GM19395 (cell line): ENCODE results near the gene GPR42.
"Not testable (repeated sequence)": the region's sequence is repeated elsewhere in the genome, so short reads cannot be mapped to it uniquely, and the experiment has no call there.

Source experiments
- ATAC-seq: cut with Tn5 transposase; IDR thresholded peaks from one replicate; pipeline ENCODE4 v1.9.1; 2021; ENCODE audit warnings: mild to moderate bottlenecking, moderate library complexity; ENCODE audit not compliant: unreplicated experiment

The GPR42 gene

DNA sequence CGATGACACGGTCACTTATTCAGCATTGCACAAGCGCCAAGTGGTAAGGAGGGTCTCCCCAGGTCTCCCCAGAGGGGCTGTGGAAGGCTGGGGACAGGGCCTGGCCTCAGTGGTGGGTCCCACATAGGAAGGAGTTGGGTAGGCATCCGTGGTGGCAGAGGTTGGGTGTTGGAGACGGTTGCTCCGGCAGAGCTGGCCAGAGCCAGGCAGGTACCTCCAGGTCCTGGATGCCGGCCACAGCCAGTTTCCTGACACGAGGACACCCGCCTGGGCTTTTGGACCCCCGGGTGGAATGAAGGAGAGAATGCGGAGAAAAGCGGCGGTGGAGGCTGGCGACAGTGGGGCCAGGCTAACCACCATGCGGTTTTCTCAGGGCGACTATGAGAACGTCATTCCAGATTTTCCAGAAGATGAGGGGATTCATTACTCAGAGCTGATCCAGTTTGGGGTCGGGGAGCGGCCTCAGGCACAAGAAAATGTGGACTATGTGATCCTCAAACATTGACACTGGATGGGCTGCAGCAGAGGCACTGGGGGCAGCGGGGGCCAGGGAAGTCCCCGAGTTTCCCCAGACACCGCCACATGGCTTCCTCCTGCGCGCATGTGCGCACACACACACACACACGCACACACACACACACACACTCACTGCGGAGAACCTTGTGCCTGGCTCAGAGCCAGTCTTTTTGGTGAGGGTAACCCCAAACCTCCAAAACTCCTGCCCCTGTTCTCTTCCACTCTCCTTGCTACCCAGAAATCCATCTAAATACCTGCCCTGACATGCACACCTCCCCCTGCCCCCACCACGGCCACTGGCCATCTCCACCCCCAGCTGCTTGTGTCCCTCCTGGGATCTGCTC is 24.4 kb upstream of the GPR42 start:
- no peak for ATAC-seq

DNA sequence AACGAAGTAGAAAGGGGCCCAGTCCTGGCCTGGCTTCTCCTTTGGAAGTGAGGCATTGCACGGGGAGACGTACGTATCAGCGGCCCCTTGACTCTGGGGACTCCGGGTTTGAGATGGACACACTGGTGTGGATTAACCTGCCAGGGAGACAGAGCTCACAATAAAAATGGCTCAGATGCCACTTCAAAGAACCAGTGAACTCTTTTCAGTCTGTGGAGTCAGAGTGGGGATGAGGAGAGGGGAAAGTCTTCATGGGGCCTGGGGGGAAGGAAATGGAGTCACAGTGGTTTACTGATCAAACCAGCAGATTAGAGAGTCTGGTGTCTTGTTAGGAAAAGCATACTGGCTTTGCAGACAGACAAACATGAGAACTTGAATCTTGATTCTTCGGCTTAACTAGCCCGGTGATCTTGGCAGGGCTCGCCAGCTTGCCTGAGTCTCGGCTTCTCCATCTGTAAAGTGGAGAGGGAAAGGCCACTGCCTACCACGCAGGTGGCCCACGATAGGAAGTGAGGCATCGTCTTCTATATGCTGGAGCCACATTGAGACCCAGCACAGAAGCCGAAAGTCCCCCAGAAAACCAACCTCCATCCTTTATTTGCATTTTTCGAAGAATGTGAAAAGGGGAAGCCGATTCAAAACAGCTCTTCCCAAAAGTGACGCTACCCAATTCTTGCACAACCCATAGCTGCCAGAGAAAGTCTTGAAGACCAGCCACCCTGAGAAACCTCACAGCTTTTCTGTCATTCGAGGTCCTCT is 23.5 kb upstream of the GPR42 start, which contains the start of gene FFAR1:
Gene FFAR1 (plus strand): TSS at position 732 of the 759 bp plus-strand sequence. CDS start 3,650 bp downstream, outside the sequence.
- ATAC-seq, result peak; percentile 63

DNA sequence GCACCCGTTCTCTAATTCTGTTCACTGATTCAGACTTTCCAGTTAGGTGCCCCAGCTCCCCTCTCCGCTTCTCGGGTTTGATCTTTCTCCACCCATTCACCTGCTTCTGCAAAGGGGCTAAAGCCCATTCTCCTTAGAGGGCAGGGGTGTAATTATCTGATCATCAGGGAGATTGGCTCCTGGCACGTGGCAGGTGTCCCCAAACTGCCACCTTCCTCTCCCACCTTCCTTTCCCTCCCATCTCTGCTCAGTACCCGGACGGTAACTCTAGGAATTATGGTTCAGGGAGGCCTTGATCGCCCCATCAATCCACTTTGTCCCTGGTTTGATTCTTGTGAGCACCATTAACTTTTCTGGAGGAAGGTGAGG is 23.0 kb upstream of the GPR42 start:
- ATAC-seq, result no peak

DNA sequence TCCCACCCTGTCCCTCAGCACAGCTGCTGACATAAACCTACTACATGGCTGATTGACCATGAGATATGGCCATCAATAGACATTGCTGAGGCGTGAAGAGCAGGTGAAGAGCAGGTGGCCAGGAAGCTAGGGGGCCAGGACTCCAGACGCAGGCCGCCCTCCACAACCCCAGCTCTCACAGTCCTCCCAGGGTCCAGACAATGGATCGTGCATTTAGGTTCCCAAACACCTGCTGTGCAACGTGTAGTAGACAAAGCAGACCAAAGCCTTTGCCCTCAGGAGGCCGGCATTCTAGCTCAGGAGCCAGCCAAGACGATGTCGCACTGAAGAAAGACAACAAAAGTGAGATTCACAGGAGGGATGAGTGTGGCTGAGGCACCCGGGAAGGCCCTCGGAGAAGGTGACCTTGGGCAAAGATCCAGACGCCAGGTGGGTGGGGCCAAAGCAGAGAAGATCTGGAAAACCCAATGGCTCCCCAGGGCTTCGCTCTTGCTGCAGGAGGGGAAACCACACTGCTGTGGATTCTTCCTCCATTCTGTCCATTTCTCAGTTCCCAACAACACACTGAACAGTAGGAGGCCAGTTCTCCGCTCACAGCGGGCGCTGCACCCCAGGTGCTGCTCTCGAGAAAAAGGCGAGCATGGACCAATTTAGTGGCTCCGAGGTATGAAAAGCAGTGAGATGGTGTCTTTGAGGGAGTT is 21.8 kb upstream of the GPR42 start:
- no peak for ATAC-seq

DNA sequence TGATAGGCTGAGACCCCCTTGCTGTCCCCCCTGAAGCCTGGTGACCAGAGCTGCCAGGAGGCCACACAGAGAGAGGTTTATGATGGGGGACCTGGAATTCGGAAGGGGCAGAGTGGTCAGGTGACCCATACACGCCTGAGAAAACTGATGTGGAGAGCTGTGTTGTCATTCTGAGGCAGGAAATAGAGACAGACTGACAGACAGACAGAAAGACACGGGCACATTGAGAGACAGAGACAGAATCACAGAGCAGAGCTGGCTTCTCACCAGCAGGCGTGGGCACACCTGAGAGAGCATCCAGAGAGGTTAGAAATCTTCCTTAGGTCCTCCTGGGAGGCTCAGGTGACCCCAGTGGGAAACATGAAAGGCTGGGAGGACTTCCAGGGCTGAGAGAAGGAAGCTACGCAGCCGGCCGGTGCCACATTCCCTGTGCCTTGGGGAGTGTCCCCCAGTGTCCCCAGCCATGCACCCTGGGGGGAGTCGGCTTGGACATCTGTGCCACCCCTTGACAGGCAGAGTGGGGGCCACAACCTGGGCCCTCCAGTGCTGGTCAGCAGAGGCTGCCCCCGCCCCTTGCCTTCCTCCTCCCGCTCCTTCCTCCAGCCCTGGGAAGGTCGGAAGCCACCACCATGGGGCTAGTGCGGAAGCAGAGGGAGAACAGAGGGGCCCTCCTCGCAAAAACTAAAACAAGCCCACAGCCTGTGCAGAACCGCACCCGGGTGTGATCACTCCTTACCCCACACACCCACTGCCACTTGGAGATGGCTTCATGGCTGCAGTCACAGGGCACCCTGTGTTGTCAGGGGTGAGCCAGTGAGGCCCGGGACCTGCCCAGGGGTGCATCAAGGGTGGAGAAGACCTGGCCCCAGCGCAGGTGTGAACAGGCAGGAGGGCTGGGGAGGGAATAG is 21.0 kb upstream of the GPR42 start:
- no peak for ATAC-seq

DNA sequence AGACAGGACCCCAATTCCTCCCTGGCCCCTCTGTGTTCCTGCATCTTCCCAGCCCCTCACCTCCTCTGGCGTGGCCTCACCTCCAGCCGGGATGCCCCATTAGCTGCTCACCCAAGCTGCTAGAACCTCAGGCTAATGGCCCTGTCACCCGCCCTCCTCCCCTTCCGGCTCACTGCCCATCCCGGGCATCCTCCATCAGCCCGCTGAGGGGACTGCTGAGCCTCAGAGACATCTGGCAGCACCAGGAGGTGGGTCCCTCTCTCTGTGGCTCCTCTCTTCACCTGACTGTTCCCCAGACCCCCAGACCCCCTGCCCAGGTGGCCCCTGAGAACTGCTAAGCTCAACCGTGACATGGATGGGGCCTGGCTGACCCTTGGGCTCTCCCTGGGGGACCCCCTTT is 20.3 kb upstream of the GPR42 start:
- no peak for ATAC-seq

DNA sequence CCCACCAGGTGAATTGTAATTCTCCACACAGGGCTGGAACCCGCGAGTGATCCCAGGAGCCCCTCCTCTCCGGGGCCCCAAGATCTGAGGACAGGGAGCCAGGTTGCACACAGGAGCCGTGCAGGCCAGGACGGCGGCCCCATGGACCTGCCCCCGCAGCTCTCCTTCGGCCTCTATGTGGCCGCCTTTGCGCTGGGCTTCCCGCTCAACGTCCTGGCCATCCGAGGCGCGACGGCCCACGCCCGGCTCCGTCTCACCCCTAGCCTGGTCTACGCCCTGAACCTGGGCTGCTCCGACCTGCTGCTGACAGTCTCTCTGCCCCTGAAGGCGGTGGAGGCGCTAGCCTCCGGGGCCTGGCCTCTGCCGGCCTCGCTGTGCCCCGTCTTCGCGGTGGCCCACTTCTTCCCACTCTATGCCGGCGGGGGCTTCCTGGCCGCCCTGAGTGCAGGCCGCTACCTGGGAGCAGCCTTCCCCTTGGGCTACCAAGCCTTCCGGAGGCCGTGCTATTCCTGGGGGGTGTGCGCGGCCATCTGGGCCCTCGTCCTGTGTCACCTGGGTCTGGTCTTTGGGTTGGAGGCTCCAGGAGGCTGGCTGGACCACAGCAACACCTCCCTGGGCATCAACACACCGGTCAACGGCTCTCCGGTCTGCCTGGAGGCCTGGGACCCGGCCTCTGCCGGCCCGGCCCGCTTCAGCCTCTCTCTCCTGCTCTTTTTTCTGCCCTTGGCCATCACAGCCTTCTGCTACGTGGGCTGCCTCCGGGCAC is 19.3 kb upstream of the GPR42 start:
- ATAC-seq, result no peak

DNA sequence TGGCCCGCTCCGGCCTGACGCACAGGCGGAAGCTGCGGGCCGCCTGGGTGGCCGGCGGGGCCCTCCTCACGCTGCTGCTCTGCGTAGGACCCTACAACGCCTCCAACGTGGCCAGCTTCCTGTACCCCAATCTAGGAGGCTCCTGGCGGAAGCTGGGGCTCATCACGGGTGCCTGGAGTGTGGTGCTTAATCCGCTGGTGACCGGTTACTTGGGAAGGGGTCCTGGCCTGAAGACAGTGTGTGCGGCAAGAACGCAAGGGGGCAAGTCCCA is 18.8 kb upstream of the GPR42 start:
- no peak for ATAC-seq

DNA sequence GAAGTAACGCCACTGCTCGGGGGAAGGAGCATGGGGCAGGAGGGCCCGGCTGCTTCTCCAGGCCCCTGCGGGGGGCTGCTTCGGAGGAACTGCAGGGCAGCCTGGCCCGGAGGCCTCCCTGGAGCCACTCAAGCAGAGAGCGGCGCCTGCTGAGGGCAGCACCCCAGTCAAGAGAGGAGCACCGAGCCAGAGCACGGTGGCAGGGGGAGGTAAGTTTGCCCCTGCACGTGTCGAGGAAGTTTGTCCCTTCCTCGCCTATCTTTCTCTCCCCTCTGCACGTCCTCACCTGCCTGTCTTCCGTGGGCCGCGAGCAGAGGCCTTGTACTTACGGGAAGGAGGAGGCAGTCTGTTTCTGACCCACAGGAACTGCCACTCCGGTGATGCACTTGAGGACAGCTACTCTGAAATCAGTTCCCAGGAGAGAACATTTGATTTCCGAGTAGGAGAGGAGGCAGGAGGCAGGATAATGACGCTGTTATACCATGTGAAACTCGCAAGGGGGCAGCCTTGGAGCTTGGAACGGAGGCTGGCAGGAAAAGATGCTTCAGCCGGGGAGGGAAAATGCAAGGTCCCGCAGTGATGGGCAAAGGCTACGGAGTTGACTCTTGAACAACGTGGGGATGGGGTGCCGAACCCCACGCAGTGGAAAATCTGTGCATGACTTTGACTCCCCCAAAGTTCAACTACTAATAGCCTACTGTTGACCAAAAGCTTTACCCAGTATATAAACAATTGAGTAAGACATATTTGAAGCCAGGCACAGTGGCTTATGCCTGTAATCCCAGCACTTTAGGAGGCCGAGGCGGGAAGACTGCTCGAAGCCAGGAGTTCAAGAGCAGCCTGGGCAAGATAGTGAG is 18.2 kb upstream of the GPR42 start:
- no peak for ATAC-seq

DNA sequence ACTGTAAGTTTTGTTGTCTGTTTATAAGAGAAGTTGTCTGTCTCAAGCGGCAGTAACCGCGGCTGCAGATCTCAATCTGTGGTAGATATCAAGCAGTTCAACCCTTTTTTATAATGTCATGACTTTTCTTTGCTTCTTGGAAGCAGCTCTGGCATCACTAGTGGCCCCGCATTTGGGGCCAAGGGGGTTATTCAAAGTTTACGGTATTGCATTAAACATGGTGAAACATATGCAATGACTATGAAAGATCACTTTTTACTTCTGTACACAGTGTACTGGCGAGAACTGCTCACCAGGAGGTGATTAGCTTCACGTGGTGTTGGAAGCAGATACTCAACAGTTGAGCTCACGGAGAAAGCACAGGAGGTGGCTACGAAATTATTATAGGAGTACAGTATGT is 17.2 kb upstream of the GPR42 start:
- ATAC-seq, result no peak

DNA sequence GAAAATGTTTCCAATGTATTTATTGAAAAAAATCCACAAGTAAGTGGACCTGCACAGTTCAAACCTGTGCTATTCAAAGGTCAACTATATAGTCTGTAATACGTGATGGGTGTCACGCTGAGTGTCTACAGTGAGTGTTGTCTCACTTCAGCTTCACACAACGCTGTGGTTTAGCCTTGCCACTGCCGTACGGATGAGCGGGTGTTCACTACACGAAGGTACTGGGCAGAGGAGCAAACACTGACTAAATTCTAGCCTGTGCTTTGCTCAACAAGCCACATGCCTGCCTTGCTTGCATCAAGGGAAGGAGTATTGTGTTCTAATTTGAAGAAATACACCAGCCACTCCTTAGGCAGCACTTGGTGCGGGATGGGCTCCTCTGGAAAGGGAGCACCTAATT is 16.0 kb upstream of the GPR42 start:
- no peak for ATAC-seq

DNA sequence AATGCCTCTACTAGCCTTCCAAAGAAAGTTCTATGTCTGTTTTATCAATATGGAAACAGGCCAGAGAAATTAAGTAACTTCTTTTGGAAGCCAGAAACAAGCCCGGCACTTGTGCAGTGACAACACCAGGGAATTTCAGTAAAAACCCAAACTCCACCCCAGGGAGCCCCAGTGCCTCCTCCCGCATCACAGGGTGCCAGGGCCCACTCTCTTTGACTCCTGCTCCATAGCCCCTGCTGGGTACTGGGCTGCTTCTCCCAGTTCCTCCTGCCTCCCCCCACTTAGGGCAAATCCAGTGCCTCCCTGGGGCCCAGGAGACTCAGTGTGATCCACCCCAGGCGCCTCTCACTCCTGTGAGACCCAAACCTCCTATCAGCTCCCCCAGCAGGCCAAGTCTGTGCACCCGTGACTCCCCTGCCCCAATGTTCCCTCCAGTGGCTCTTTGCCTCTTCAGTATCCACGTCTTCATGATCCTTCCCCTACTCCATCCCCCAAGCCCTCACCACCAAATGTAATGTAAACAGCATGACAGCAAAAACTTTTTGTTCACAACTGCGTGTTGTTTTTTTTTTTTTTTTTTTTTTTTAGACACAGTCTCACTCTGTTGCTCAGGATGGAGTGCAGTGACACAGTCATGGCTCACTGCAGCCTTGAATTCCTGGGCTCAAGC is 14.9 kb upstream of the GPR42 start:
- ATAC-seq, result no peak

DNA sequence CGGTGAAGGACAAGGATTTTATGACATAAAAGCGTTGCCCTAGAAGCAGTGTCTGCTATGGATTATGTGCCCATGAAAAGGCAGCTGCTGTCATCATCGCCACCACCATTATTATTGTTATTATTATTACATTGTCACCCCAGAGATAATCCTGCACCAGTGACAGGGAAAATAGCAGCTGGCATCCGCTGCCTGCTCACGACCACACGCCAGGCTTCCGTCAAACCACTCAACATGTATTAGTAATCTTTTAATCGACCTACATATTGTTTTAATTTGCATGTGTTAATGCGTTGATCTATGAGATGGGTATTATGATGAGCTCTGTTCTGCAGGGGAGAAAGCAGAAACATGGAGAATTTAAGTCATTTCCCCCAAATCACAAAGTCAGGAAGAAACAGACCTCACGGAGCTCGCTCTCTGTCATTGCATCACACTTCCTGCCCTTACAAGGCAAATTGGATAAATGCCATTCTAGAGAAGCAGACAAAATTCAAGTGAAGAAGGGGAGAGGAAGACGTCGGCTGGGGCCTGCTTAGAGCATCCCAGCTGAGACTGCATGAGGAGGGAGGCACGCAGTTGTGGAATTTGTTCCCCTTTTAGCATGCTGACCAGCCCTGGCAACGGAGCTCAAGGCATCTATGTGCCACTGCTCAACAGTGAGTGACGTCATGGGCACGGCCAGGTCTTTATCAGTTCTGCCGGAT is 12.8 kb upstream of the GPR42 start, which contains the start of gene FFAR3:
Gene FFAR3 (plus strand): TSS at position 594 of the 707 bp plus-strand sequence. CDS start 431 bp downstream, outside the sequence.
- no peak for ATAC-seq

DNA sequence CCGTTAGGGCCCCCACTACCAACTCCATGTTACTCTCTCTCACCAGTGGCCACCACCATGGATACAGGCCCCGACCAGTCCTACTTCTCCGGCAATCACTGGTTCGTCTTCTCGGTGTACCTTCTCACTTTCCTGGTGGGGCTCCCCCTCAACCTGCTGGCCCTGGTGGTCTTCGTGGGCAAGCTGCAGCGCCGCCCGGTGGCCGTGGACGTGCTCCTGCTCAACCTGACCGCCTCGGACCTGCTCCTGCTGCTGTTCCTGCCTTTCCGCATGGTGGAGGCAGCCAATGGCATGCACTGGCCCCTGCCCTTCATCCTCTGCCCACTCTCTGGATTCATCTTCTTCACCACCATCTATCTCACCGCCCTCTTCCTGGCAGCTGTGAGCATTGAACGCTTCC is 12.0 kb upstream of the GPR42 start:
- not testable (repeated sequence) for ATAC-seq

DNA sequence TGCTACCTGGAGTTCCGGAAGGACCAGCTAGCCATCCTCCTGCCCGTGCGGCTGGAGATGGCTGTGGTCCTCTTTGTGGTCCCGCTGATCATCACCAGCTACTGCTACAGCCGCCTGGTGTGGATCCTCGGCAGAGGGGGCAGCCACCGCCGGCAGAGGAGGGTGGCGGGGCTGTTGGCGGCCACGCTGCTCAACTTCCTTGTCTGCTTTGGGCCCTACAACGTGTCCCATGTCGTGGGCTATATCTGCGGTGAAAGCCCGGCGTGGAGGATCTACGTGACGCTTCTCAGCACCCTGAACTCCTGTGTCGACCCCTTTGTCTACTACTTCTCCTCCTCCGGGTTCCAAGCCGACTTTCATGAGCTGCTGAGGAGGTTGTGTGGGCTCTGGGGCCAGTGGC is 11.5 kb upstream of the GPR42 start:
- not testable (repeated sequence) for ATAC-seq

DNA sequence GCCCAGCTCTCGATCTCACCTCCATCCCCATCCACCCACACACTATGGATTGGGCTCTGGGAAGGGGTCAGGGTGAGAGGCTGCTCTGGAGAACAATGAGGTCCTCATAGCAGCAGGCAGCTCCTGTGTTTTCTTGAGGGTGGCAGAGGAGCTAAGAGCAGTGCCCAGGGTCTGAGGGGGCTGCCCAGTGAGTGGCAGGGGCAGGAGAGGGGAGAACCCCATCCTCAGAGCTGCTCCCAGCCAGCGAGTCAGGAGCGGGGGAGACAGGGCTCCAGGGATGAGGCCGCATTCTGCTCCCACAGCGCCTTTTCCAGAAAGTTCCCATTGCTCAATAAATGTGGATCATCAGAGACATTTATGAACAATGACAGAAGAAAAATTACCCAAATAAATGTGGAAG is 10.8 kb upstream of the GPR42 start:
- ATAC-seq, result not testable (repeated sequence)

DNA sequence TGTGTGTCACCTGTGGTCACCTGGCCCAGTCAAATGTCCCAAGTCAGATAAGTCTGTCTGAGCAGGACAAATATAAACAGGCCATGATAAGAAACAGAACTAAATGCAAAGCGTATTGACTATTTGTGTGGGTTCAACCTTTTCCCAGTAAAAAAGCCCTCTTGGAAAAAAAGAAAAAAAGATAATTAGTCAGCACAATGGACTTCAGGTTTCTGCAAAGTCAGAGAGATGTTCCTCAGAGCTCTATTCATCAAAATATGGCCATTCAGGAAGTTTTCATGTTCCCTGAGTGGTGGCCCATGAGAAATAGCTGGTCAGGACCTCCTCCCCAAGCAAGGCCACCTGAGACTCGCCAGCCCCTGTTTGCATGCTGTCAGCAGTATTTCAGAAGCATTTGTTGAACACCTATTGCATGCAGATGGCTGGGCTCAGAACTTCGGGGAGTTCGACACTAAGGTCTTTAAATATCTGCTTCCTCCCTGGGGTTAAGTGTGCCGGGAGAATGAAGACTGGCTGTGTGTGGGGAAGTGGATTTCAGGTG is 9.9 kb upstream of the GPR42 start:
- ATAC-seq, result no peak
